HG02678 (cell line): ENCODE measurements around the gene CFDP1.

Experiments
- ATAC-seq: cut with Tn5 transposase; IDR thresholded peaks from one replicate; pipeline ENCODE4 v1.9.1; 2021; ENCODE audit warnings: mild to moderate bottlenecking, moderate library complexity; ENCODE audit not compliant: unreplicated experiment

CFDP1 gene

GRCh38 chr16:75377729-75378386 lies 55.4 kb downstream of the CFDP1 start:
- no peak for ATAC-seq

- no peak for ATAC-seq
Observed at GRCh38 chr16:75376475-75377161, 56.7 kb downstream of the CFDP1 start.

- ATAC-seq: no peak
Observed at GRCh38 chr16:75374388-75374787, 58.9 kb downstream of the CFDP1 start.

GRCh38 chr16:75372236-75372856 lies 61.0 kb downstream of the CFDP1 start:
- ATAC-seq: no peak

GRCh38 chr16:75371171-75371570 lies 62.1 kb downstream of the CFDP1 start:
- no peak for ATAC-seq

- no peak for ATAC-seq
Observed at GRCh38 chr16:75364286-75364791, 69.0 kb downstream of the CFDP1 start.

GRCh38 chr16:75362846-75363245 lies 70.5 kb downstream of the CFDP1 start:
- no peak for ATAC-seq

- ATAC-seq: no peak
Observed at GRCh38 chr16:75361936-75362335, 71.4 kb downstream of the CFDP1 start.

- no peak for ATAC-seq
Observed at GRCh38 chr16:75354170-75354569, 79.1 kb downstream of the CFDP1 start.

GRCh38 chr16:75351183-75351582 lies 82.1 kb downstream of the CFDP1 start:
- ATAC-seq: no peak

- ATAC-seq: no peak
Observed at GRCh38 chr16:75345711-75346110, 87.6 kb downstream of the CFDP1 start.

- no peak for ATAC-seq
Observed at GRCh38 chr16:75343941-75344340, 89.4 kb downstream of the CFDP1 start.

GRCh38 chr16:75343286-75343685 lies 90.0 kb downstream of the CFDP1 start:
- ATAC-seq: no peak

- ATAC-seq: no peak
Observed at GRCh38 chr16:75342308-75342811, 90.9 kb downstream of the CFDP1 start.

- no peak for ATAC-seq
Observed at GRCh38 chr16:75341564-75342307, 91.6 kb downstream of the CFDP1 start.

GRCh38 chr16:75340741-75341491 lies 92.4 kb downstream of the CFDP1 start:
- ATAC-seq: no peak

- ATAC-seq: no peak
Observed at GRCh38 chr16:75337430-75337829, 95.9 kb downstream of the CFDP1 start.

- no peak for ATAC-seq
Observed at GRCh38 chr16:75336521-75336920, 96.8 kb downstream of the CFDP1 start.

GRCh38 chr16:75333721-75334163 lies 99.6 kb downstream of the CFDP1 start:
- ATAC-seq: no peak

- no peak for ATAC-seq
Observed at GRCh38 chr16:75329943-75330342, 103.4 kb downstream of the CFDP1 start.
